AG09319 (cell line): ENCODE measurements around the gene LMO7.

Source experiments
- DNase-seq: peaks from one replicate; pipeline ENCODE4 v3.0.0-alpha.2; 2010; ENCODE audit warnings: low read depth; ENCODE audit errors: extremely low read depth
- TF ChIP-seq, protein P1 (sequence below): IDR thresholded peaks from 2 replicates; pipeline ENCODE4 v1.5.1; 2011; ENCODE audit warnings: low read depth, mild to moderate bottlenecking, inconsistent platforms, low read length, moderate library complexity

The LMO7 gene

DNA sequence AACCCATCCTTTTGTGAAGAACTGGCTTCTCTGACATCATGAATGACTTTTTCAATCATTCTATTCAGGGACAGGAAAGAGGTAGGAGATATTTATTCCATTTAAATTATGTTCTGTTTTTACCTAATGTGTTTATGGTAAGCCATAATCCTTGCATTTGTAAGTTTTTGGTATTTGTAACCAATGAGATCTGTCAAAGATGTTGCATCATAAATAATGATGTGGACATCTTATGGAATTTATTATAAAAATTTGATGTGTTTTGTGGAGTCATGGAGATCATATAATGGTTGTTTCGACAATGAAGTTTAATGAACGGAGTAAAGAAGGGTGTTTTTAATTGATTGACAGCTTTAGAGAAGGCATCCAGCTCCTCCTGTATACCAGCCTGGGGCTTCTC, 67.6 kb downstream of the LMO7 start:
- no peak for DNase-seq
- TF ChIP-seq, protein P1, sequence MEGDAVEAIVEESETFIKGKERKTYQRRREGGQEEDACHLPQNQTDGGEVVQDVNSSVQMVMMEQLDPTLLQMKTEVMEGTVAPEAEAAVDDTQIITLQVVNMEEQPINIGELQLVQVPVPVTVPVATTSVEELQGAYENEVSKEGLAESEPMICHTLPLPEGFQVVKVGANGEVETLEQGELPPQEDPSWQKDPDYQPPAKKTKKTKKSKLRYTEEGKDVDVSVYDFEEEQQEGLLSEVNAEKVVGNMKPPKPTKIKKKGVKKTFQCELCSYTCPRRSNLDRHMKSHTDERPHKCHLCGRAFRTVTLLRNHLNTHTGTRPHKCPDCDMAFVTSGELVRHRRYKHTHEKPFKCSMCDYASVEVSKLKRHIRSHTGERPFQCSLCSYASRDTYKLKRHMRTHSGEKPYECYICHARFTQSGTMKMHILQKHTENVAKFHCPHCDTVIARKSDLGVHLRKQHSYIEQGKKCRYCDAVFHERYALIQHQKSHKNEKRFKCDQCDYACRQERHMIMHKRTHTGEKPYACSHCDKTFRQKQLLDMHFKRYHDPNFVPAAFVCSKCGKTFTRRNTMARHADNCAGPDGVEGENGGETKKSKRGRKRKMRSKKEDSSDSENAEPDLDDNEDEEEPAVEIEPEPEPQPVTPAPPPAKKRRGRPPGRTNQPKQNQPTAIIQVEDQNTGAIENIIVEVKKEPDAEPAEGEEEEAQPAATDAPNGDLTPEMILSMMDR, result no peak

DNA sequence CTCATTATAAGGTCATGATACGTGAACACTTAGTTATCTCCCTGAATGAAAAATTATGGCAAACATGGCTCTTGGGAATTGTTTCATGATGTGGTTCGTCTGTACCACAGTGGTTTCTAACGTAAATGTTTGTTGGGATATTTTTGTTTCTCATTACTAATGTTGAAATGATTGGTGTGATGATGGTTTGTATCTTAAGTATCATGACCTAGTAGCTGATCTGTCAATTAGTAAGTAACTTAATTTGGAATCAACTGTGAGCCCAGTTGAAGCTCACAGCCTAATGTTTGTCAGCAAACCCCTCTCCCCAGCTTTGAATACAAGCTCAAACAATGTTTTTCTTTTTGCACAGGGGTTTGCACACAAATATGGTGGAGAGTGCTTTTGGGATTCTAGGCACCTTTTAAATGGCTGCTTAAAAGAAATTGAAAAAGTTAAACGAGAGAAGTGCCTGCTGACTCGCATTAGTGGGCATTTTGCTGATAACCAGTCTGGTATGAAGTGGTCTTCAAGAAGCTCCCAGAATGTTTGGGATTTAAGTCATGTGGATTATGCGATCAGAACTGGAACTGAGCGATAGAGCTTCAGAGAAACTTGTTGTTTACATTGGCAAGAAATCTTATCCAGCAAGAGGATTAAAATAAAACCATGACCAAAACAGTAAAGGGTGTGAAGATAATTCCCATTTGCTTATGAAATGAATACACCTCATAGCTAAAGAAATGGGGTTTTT, 68.2 kb downstream of the LMO7 start:
- no peak for DNase-seq
- TF ChIP-seq, protein P1, result no peak

- TF ChIP-seq, protein P1, result no peak
- no peak for DNase-seq
Measured at GRCh38 chr13:75704927-75705288, 68.8 kb downstream of the LMO7 start.

DNA sequence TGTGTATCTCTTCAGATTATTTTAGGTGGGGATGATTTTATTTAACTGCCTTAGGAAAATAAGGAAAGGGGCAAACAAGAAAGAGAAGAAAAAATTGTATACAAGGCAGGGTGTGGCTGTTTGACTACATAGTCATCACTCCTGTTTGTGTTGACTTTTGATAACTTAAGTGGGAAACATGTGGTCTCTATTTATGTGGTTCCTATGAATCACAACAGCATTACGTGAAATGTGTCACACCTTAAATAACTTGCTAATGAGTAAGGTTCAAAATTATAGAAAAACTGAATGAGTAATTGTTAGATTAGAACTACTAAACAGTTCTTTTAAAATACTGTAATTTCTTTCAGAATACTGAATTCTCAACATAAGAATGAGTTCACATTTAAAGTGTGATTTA, 69.3 kb downstream of the LMO7 start:
- TF ChIP-seq, protein P1, result no peak
- no peak for DNase-seq

DNA sequence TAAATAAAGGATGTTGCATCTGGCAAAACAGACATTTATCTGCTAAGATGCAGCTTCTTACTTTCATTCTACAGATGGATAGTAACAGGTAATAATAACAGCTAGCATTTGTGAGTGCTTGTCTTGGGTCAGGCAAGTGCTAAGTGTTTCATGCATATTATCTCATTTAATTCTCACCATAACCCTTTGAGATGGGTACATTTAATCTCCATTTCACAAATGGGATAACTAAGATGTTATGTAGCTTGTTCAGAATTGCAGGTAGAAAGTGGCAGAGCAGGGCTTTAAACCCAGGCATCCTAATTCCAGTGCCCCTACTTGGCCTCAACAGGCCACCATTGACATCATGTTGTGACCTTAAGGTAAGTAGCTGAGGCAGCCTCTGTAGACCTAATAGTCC, 69.8 kb downstream of the LMO7 start:
- no peak for DNase-seq
- TF ChIP-seq, protein P1, result no peak

- no peak for DNase-seq
- TF ChIP-seq, protein P1, result no peak
Measured at GRCh38 chr13:75713852-75714251, 77.7 kb downstream of the LMO7 start.

GRCh38 chr13:75715601-75716523, 79.7 kb downstream of the LMO7 start:
- TF ChIP-seq, protein P1, result no peak
- DNase-seq, result no peak
